ENCODE measurements around the gene FGD5. TPM values are rescaled to one million over a fixed set of nuclear protein-coding genes. Genes with fewer than 3 reads are reported as not detected.

FGD5 gene
- polyA plus RNA-seq, 1 of the 3 experiments (the other 2 are of a cell fraction) = not detected

DNA sequence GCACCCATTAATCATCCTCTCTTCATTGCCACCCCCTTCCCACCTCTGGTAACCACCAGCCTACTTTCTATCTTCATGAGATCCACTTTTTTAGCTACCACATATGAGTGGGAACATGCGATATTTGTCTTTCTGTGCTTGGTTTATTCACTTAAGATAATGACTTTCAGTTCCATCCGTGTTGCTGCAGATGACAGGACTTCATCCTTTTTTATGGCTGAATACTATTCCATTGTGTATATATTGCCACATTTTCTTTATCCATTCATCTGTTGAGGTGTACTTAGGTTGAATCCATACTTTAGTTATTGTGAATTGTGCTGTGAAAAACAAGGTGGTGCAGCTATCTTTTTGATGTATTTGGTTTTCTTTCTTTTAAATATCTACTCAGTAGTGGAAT lies 75.3 kb downstream of the FGD5 start:
- Histone ChIP-seq H3K9me2 (no peaks in the 10 kb centered on the region), H3K4me3 (ENCODE audit: low read depth in 2 of 2, low read length in 1 of 2) (no peak overlapping the region), H3K36me3 (replicated peaks in 1 of 2; ENCODE audit: control insufficient read depth in 1 of 2, insufficient read depth in 2 of 2, low read length in 1 of 2) (no peaks in the 10 kb centered on the region), H3K4me2 (no peak overlapping the region), H3K79me2 (ENCODE audit: insufficient read depth) (no peaks in the 10 kb centered on the region), H3K27me3 (ENCODE audit: insufficient read depth) (no peaks in the 10 kb centered on the region; the same call in 1 of the 2 replicates), H3F3A (replicated peaks; ENCODE audit: insufficient read depth) (no peaks in the 10 kb centered on the region), H3K9ac (no peak overlapping the region), H3K9me3 (no peaks in the 10 kb centered on the region), H3K27ac (ENCODE audit: low read depth in 2 of 2, low read length in 1 of 2) (no peak overlapping the region), H4K20me1 (ENCODE audit: insufficient read depth) (no peaks in the 10 kb centered on the region), H3K4me1 (ENCODE audit: control insufficient read depth in 1 of 2, insufficient read depth in 2 of 2, low read depth in 1 of 2, low read length in 1 of 2) (no peaks in the 10 kb centered on the region), H2AFZ (ENCODE audit: low read depth) (no peak overlapping the region)
- ChIA-PET CTCF (interaction anchor here (0.9 to 1.7 kb wide), 3 partner anchors 17 to 103 kb away, joined by 3 to 8 read pairs (median 3); no protein-coding TSS in a partner anchor), POLR2A (no interaction called here)
- WGBS (ENCODE audit: low lambda C conversion rate) = 53% methylated on average over 2 of the region's 2 CpGs
- TF ChIP-seq CHD2 (IDR thresholded peaks at IDR 0.05; ENCODE audit: low read length, partially characterized antibody) = no peak
- no peak for TF ChIP-seq SMC3 (IDR thresholded peaks at IDR 0.05; ENCODE audit: low read depth, low read length)
- TF ChIP-seq SIN3A (IDR thresholded peaks at IDR 0.05; ENCODE audit: borderline replicate concordance, low read depth, low read length) = no peak
- TF ChIP-seq RXRA (IDR thresholded peaks at IDR 0.05; ENCODE audit: borderline replicate concordance, low read depth) = no peak
- TF ChIP-seq, protein P1, sequence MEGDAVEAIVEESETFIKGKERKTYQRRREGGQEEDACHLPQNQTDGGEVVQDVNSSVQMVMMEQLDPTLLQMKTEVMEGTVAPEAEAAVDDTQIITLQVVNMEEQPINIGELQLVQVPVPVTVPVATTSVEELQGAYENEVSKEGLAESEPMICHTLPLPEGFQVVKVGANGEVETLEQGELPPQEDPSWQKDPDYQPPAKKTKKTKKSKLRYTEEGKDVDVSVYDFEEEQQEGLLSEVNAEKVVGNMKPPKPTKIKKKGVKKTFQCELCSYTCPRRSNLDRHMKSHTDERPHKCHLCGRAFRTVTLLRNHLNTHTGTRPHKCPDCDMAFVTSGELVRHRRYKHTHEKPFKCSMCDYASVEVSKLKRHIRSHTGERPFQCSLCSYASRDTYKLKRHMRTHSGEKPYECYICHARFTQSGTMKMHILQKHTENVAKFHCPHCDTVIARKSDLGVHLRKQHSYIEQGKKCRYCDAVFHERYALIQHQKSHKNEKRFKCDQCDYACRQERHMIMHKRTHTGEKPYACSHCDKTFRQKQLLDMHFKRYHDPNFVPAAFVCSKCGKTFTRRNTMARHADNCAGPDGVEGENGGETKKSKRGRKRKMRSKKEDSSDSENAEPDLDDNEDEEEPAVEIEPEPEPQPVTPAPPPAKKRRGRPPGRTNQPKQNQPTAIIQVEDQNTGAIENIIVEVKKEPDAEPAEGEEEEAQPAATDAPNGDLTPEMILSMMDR (IDR thresholded peaks at IDR 0.05) = no peak
- DNase-seq = no peak

DNA sequence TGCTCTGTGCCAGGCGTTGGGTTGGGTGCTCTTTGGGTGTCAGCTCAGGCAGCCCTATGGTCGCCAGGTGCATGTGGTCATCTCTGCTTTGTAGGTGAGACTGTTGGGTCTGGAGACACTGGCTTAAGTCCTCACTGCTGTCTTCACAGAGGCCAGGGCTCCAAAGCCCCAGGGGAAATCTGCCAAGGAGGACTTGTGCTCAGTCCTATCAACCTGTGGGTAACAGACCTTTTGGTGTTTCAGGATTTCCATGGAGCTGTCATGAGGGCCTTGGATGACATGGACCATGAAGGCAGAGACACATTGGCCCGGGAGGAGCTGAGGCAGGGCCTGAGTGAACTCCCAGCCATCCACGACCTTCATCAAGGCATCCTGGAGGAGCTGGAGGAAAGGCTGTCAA lies 78.5 kb downstream of the FGD5 start:
- POLR2A ChIA-PET = no interaction called here
- Histone ChIP-seq H2AFZ (ENCODE audit: low read depth) (no peak overlapping the region), H3K36me3 (replicated peaks in 1 of 2; ENCODE audit: control insufficient read depth in 1 of 2, insufficient read depth in 2 of 2, low read length in 1 of 2) (no peaks in the 10 kb centered on the region), H3K9ac (no peak overlapping the region), H3K9me3 (no peaks in the 10 kb centered on the region), H3K27me3 (ENCODE audit: insufficient read depth) (no peaks in the 10 kb centered on the region), H3K4me1 (ENCODE audit: control insufficient read depth in 1 of 2, insufficient read depth in 2 of 2, low read depth in 1 of 2, low read length in 1 of 2) (peaks cover 0 to 3% of the 10 kb centered on the region in 2 experiments; a peak in 1 of 4 replicates), H3F3A (replicated peaks; ENCODE audit: insufficient read depth) (no peaks in the 10 kb centered on the region), H4K20me1 (ENCODE audit: insufficient read depth) (no peaks in the 10 kb centered on the region), H3K27ac (ENCODE audit: low read depth in 2 of 2, low read length in 1 of 2) (no peak overlapping the region), H3K4me2 (no peak overlapping the region), H3K79me2 (ENCODE audit: insufficient read depth) (no peaks in the 10 kb centered on the region), H3K4me3 (ENCODE audit: low read depth in 2 of 2, low read length in 1 of 2) (no peak overlapping the region), H3K9me2 (no peaks in the 10 kb centered on the region)
- 8% methylated on average over 3 of the region's 4 CpGs for WGBS (ENCODE audit: low lambda C conversion rate)
- DNase-seq = no peak
- CTCF ChIA-PET = interaction anchor here (0.7 to 1.4 kb wide), 4 partner anchors 8 to 18 kb away, joined by 3 read pairs; no protein-coding TSS in a partner anchor
- TF ChIP-seq CHD2 (IDR thresholded peaks at IDR 0.05; ENCODE audit: low read length, partially characterized antibody) = no peak
- no peak for TF ChIP-seq JUND (IDR thresholded peaks at IDR 0.05)
- TF ChIP-seq RCOR1 (IDR thresholded peaks at IDR 0.05; ENCODE audit: low read length) = no peak
- TF ChIP-seq, protein P2, sequence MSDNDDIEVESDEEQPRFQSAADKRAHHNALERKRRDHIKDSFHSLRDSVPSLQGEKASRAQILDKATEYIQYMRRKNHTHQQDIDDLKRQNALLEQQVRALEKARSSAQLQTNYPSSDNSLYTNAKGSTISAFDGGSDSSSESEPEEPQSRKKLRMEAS (IDR thresholded peaks at IDR 0.05; ENCODE audit: low read depth) = no peak
- no peak for TF ChIP-seq RFX5 (IDR thresholded peaks at IDR 0.05; ENCODE audit: low read length)
- TF ChIP-seq TAF1 (IDR thresholded peaks at IDR 0.05; ENCODE audit: borderline replicate concordance, low read depth, low read length) = no peak
- no peak for TF ChIP-seq GATA2 (CRISPR knock-in tag; IDR thresholded peaks at IDR 0.05)
- no peak for TF ChIP-seq MEF2A (IDR thresholded peaks at IDR 0.05; ENCODE audit: borderline replicate concordance, low read depth)
- TF ChIP-seq RAD21 (IDR thresholded peaks at IDR 0.05; ENCODE audit: low read length) = no peak
- TF ChIP-seq, protein P3, sequence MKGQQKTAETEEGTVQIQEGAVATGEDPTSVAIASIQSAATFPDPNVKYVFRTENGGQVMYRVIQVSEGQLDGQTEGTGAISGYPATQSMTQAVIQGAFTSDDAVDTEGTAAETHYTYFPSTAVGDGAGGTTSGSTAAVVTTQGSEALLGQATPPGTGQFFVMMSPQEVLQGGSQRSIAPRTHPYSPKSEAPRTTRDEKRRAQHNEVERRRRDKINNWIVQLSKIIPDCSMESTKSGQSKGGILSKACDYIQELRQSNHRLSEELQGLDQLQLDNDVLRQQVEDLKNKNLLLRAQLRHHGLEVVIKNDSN (IDR thresholded peaks at IDR 0.05; ENCODE audit: borderline replicate concordance, low read depth) = no peak
- TF ChIP-seq GABPA (IDR thresholded peaks at IDR 0.05; ENCODE audit: low read depth) = no peak

Measured in SK-N-SH (cell line).